ENCODE results near the gene TMEM179. TPM values are rescaled to one million over a fixed set of nuclear protein-coding genes. Genes with fewer than 3 reads are reported as not detected.

TMEM179 gene
- total RNA-seq, 1 experiment from 2014 or later, result 11.4 TPM

- Histone ChIP-seq H3K56ac (ENCODE audit: insufficient read length, low read depth, low read length) (no peak overlapping the region), H2BK20ac (ENCODE audit: low read depth, low read length, poor library complexity, severe bottlenecking) (no peak overlapping the region), H3K27me3 (ENCODE audit: insufficient read depth, low read length) (no peaks in the 10 kb centered on the region), H2AK5ac (ENCODE audit: insufficient read length, low read length) (no peak overlapping the region), H4K91ac (ENCODE audit: insufficient read length, low read depth, low read length) (no peak overlapping the region), H3K9ac (ENCODE audit: extremely low read depth, insufficient read length, low read length) (no peak overlapping the region), H3K18ac (ENCODE audit: insufficient read length, low read depth, low read length) (no peak overlapping the region), H3K79me2 (ENCODE audit: insufficient read depth, low read length) (no peaks in the 10 kb centered on the region), H3K4me2 (ENCODE audit: insufficient read depth, insufficient read length, low read length) (no peak overlapping the region), H4K8ac (replicated peaks; ENCODE audit: insufficient read length, low read depth, low read length) (no peak overlapping the region), H2BK5ac (ENCODE audit: insufficient read length, low read length) (no peak overlapping the region), H3T11ph (ENCODE audit: low read length) (no peak overlapping the region), H3K79me1 (ENCODE audit: insufficient read depth, low read depth, low read length, poor library complexity, severe bottlenecking) (no peaks in the 10 kb centered on the region), H3K23me2 (ENCODE audit: insufficient read length, low read depth, low read length, poor library complexity, severe bottlenecking) (no peaks in the 10 kb centered on the region), H3K4me1 (ENCODE audit: insufficient read depth, low read length) (no peaks in the 10 kb centered on the region), H4K20me1 (ENCODE audit: control insufficient read depth, insufficient read depth, insufficient read length) (no peaks in the 10 kb centered on the region), H3K4ac (ENCODE audit: low read depth, low read length) (no peak overlapping the region), H2BK12ac (ENCODE audit: insufficient read length, low read depth, low read length) (no peak overlapping the region), H3K27ac (ENCODE audit: insufficient read length, low read depth, low read length) (no peak overlapping the region), H2BK120ac (ENCODE audit: low read depth, low read length, poor library complexity, severe bottlenecking) (no peak overlapping the region), H4K5ac (ENCODE audit: insufficient read length, low read depth, low read length) (no peak overlapping the region), H3K23ac (ENCODE audit: insufficient read length, low read depth, low read length) (no peak overlapping the region), H2BK15ac (ENCODE audit: low read depth, low read length) (no peak overlapping the region), H3K14ac (ENCODE audit: insufficient read depth, low read length) (no peak overlapping the region), H3K9me3 (ENCODE audit: control insufficient read depth, low read depth, low read length) (no peaks in the 10 kb centered on the region), H2AFZ (ENCODE audit: low read length) (no peak overlapping the region)
- Mint-ChIP-seq H3K27me3 (ENCODE audit: low read depth) (peaks cover 3% of the 10 kb centered on the region), H3K4me1 (peaks cover 10% of the 10 kb centered on the region in 2 experiments; a peak in 3 of 4 replicates), H3K4me3 (no peak overlapping the region), H3K27ac (peak overlapping the region in 1 of 3 experiments; percentile 89; a peak in 1 of 7 replicates), H3K9me3 (peaks cover 0 to 6% of the 10 kb centered on the region in 2 experiments; a peak in 1 of 5 replicates), H3K36me3 (ENCODE audit: insufficient read depth in 1 of 3, low read depth in 3 of 3) (peaks cover 0 to 4% (median 0%) of the 10 kb centered on the region in 3 experiments; a peak in 1 of 7 replicates)
- TF ChIP-seq CTCF (conservative IDR thresholded peaks at IDR 0.05), result no peak
- DNase-seq, result no peak
- no CpG with 5 or more reads among the region's 24 CpGs for WGBS (ENCODE audit: extremely low coverage, insufficient read length, low lambda C conversion rate)
Measured at GRCh38 chr14:104550861-104551728, 53.5 kb downstream of the TMEM179 start.

All from H9 (cell line).